OCI-LY3 (cell line): ENCODE results near the gene KIAA1328.

Experiments used
- H2AFZ ChIP-seq: fragments of 200-600, 300-600 bp; shearing (Covaris generic); 2 replicates; pipeline ENCODE4 v1.6.0; 2014; ENCODE audit warnings: antibody characterized with exemption, low read depth, low read length
- H3K27ac ChIP-seq: fragments of 200-600, 300-600 bp; sonication (generic); 2 replicates; pipeline ENCODE4 v1.5.1; 2014; ENCODE audit warnings: mild to moderate bottlenecking, low read length, moderate library complexity, mixed read lengths
- H3K27me3 ChIP-seq: fragments of 200-600, 300-600 bp; sonication (generic); 2 replicates; pipeline ENCODE4 v1.6.1; 2014; ENCODE audit warnings: low read depth, low read length, mixed read lengths
- H3K36me3 ChIP-seq: fragments of 200-600, 300-600 bp; sonication (generic); replicated peaks from 2 replicates; pipeline ENCODE3; 2014; ENCODE audit warnings: low read depth, low read length, mixed read lengths
- H3K4me1 ChIP-seq: fragments of 300-600, 200-600 bp; sonication (generic); 2 replicates; pipeline ENCODE4 v1.6.1; 2014; ENCODE audit warnings: low read length, mixed read lengths
- H3K4me2 ChIP-seq: fragments of 200-600, 300-600 bp; sonication (generic); 2 replicates; pipeline ENCODE4 v1.6.1; 2014; ENCODE audit warnings: low read length, mixed read lengths
- H3K4me3 ChIP-seq: fragments of 300-600, 200-600 bp; sonication (generic); 2 replicates; pipeline ENCODE4 v1.5.1; 2014; ENCODE audit warnings: antibody characterized with exemption, mild to moderate bottlenecking, low read length, moderate library complexity
- H3K79me2 ChIP-seq: fragments of 300-600, 200-600 bp; shearing (Covaris generic); 2 replicates; pipeline ENCODE4 v1.6.1; 2014; ENCODE audit warnings: mild to moderate bottlenecking, low read length, mixed read lengths
- H3K9ac ChIP-seq: fragments of 300-600, 200-600 bp; shearing (Covaris generic); 2 replicates; pipeline ENCODE4 v1.6.0; 2014; ENCODE audit warnings: mild to moderate bottlenecking, low read length, moderate library complexity
- H3K9me3 ChIP-seq: fragments of 200-600, 300-600 bp; shearing (Covaris generic); 2 replicates; pipeline ENCODE4 v1.6.1; 2014; ENCODE audit warnings: low read length, mixed read lengths; ENCODE audit not compliant: insufficient read depth
- H4K20me1 ChIP-seq: fragments of 200-600, 300-600 bp; sonication (generic); 2 replicates; pipeline ENCODE4 v1.6.1; 2016; ENCODE audit warnings: low read length, mixed read lengths; ENCODE audit not compliant: insufficient read depth
- EZH2phosphoT487 ChIP-seq: fragments of 200-600 bp; shearing (Covaris generic); IDR thresholded peaks from 2 replicates; pipeline ENCODE4 v1.6.1; 2018; ENCODE audit warnings: antibody characterized with exemption, mixed run types, low read depth
- TF ChIP-seq, protein P1 (sequence below): fragments of 200-600, 300-600 bp; sonication (generic); IDR thresholded peaks from 2 replicates; pipeline ENCODE4 v1.5.1; 2014; ENCODE audit warnings: antibody characterized with exemption, low read length, low read depth

Gene KIAA1328

DNA sequence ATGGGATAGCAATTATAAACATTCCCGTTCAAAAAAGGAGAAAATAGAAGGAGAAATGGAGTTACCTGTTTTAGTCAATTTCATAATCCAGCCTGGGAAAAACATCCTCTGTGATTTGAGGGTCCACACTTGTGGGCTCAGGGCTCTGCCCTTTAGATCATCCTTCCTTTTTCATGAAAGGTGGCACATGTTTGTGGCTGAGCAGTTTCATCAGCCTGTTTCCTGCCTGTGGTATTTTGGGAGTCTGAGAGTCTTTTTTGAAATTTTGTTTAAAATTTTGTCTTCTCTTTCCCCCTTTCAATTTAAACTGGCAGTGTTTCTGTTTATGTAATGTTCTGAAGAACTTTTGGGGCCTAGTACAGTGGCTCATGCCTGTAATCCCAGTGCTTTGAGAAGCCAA is 84.0 kb downstream of the KIAA1328 start:
- Histone ChIP-seq H3K9me3 (no peaks in the 10 kb centered on the region), H4K20me1 (no peaks in the 10 kb centered on the region), H3K4me1 (peaks cover 8% of the 10 kb centered on the region), H3K9ac (no peak overlapping the region), H2AFZ (no peak overlapping the region), H3K4me2 (no peak overlapping the region), H3K4me3 (no peak overlapping the region), H3K27ac (no peak overlapping the region), H3K27me3 (no peaks in the 10 kb centered on the region), H3K79me2 (no peaks in the 10 kb centered on the region), H3K36me3 (no peaks in the 10 kb centered on the region)
- TF ChIP-seq, protein P1, sequence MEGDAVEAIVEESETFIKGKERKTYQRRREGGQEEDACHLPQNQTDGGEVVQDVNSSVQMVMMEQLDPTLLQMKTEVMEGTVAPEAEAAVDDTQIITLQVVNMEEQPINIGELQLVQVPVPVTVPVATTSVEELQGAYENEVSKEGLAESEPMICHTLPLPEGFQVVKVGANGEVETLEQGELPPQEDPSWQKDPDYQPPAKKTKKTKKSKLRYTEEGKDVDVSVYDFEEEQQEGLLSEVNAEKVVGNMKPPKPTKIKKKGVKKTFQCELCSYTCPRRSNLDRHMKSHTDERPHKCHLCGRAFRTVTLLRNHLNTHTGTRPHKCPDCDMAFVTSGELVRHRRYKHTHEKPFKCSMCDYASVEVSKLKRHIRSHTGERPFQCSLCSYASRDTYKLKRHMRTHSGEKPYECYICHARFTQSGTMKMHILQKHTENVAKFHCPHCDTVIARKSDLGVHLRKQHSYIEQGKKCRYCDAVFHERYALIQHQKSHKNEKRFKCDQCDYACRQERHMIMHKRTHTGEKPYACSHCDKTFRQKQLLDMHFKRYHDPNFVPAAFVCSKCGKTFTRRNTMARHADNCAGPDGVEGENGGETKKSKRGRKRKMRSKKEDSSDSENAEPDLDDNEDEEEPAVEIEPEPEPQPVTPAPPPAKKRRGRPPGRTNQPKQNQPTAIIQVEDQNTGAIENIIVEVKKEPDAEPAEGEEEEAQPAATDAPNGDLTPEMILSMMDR, result no peak
- TF ChIP-seq EZH2phosphoT487, result no peak

- Histone ChIP-seq H3K27ac (peak overlapping the region; percentile 58), H3K79me2 (no peaks in the 10 kb centered on the region), H3K4me3 (0 out of 2 replicates have a peak overlapping the region, but pooled peaks have one; percentile 26), H3K9ac (no peak overlapping the region), H2AFZ (peak overlapping the region; percentile 49; the same call in 1 of the 2 replicates), H3K36me3 (no peaks in the 10 kb centered on the region), H3K9me3 (no peaks in the 10 kb centered on the region), H3K27me3 (no peaks in the 10 kb centered on the region), H3K4me1 (peaks cover 12% of the 10 kb centered on the region), H4K20me1 (no peaks in the 10 kb centered on the region), H3K4me2 (peak overlapping the region; percentile 52)
- TF ChIP-seq, protein P1, result no peak
- no peak for TF ChIP-seq EZH2phosphoT487
Observed at GRCh38 chr18:36917907-36918306, 89.0 kb downstream of the KIAA1328 start.

DNA sequence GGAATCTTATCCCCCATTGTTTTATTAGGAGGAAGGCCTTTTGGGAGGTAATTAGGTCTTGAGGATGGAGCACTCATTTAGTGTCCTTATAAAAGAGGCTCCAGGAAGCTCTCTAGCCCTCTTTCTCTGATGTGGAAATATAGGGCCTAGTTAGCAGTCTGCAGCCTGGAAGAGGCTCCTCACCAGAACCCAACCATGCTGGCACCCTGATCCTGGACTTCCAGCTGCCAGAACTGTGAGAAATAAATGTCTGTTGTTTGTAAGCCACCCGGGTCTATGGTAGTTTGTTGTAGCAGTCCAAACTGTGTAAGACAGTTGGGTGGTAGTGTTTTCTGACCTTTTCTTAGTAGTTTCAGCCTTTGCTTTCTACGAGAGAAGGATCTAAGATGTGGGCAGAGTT is 100.7 kb downstream of the KIAA1328 start:
- H4K20me1 ChIP-seq, result no peaks in the 10 kb centered on the region
- no peak overlapping the region for H2AFZ ChIP-seq
- no peaks in the 10 kb centered on the region for H3K79me2 ChIP-seq
- no peak overlapping the region for H3K9ac ChIP-seq
- H3K36me3 ChIP-seq, result no peaks in the 10 kb centered on the region
- no peaks in the 10 kb centered on the region for H3K9me3 ChIP-seq
- H3K4me1 ChIP-seq, result no peaks in the 10 kb centered on the region
- no peaks in the 10 kb centered on the region for H3K27me3 ChIP-seq
- no peak for TF ChIP-seq EZH2phosphoT487
- TF ChIP-seq, protein P1, result no peak
- H3K4me3 ChIP-seq, result no peak overlapping the region
- H3K27ac ChIP-seq, result no peak overlapping the region
- H3K4me2 ChIP-seq, result no peak overlapping the region

GRCh38 chr18:36931106-36931505 is 102.2 kb downstream of the KIAA1328 start:
- Histone ChIP-seq H3K9me3 (no peaks in the 10 kb centered on the region), H3K79me2 (no peaks in the 10 kb centered on the region), H2AFZ (no peak overlapping the region), H3K4me1 (no peaks in the 10 kb centered on the region), H3K27ac (no peak overlapping the region), H4K20me1 (no peaks in the 10 kb centered on the region), H3K36me3 (no peaks in the 10 kb centered on the region), H3K27me3 (no peaks in the 10 kb centered on the region), H3K9ac (no peak overlapping the region), H3K4me2 (no peak overlapping the region), H3K4me3 (no peak overlapping the region)
- TF ChIP-seq, protein P1, result no peak
- TF ChIP-seq EZH2phosphoT487, result no peak
